ENCODE results near the gene NGF. TPM values are rescaled to one million over a fixed set of nuclear protein-coding genes. Genes with fewer than 3 reads are reported as not detected.

The NGF gene
- total and polyA plus RNA-seq, 9 of the 15 experiments (the other 6 are each of a cell fraction or from before 2014, with no cell fraction given), result not detected

- FAIRE-seq, result no peak
- Histone ChIP-seq H3K9me3 (replicated peaks; ENCODE audit: control insufficient read depth, insufficient read depth, low read depth, low read length) (no peaks in the 10 kb centered on the region), H3K9ac (ENCODE audit: insufficient read depth in 1 of 2, low read depth in 2 of 2, low read length in 2 of 2) (no peak overlapping the region), H4K20me1 (replicated peaks; ENCODE audit: control insufficient read depth, insufficient read depth, low read length) (no peaks in the 10 kb centered on the region; the same call in 1 of the 2 replicates), H3K27me3 (ENCODE audit: control insufficient read depth in 2 of 2, insufficient read depth in 2 of 2, low read length in 2 of 2) (peaks cover 0 to 14% of the 10 kb centered on the region in 2 experiments; a peak in 3 of 5 replicates), H3K79me2 (ENCODE audit: control insufficient read depth, insufficient read depth, low read length) (no peaks in the 10 kb centered on the region), H3K27ac (ENCODE audit: extremely low read depth, low read depth, low read length) (no peak overlapping the region), H3K4me2 (ENCODE audit: insufficient read depth, low read length) (no peak overlapping the region), H3K36me3 (ENCODE audit: control insufficient read depth, insufficient read depth, low read length) (no peaks in the 10 kb centered on the region), H3K9me1 (ENCODE audit: control insufficient read depth, insufficient read depth, low read length) (peaks cover 2% of the 10 kb centered on the region), H3K4me1 (replicated peaks in 1 of 2; ENCODE audit: control insufficient read depth in 2 of 2, insufficient read depth in 2 of 2, low read length in 2 of 2) (peaks cover 0 to 7% of the 10 kb centered on the region in 2 experiments; a peak in 1 of 5 replicates), H2AFZ (ENCODE audit: low read depth, low read length) (no peak overlapping the region), H3K4me3 (no peak overlapping the region)
- intact Hi-C loops (cut with micrococcal nuclease) (no loop called here), in situ Hi-C loops (cut with MboI) (no loop called here)
- no peak for TF ChIP-seq ZNF764 (CRISPR knock-in tag; IDR thresholded peaks at IDR 0.05; ENCODE audit: low read depth)
- TF ChIP-seq NKRF (IDR thresholded peaks at IDR 0.05; ENCODE audit: borderline replicate concordance), result no peak
- WGBS (ENCODE audit: insufficient coverage, low coverage, missing lambda C conversion rate), result 0% methylated on average over 2 of the region's 2 CpGs
- DNase-seq (ENCODE audit: extremely low read depth in 1 of 4, low spot score in 3 of 4), result no peak
- BruUV-seq (replicated peaks), result no TSS peak
- ChIA-PET CTCF (ENCODE audit: low intra/inter-chr PET ratio) (no interaction called here), POLR2A (interaction anchor here (0.5 kb wide), 1 partner anchor 60 kb away, joined by 3 read pairs; no protein-coding TSS in a partner anchor)
- no peak for ATAC-seq
These were observed 3.9 kb upstream of the NGF start for GRCh38 chr1:115341948-115342347.

GRCh38 chr1:115340879-115341278 lies 2.8 kb upstream of the NGF start:
- Histone ChIP-seq H3K79me2 (ENCODE audit: control insufficient read depth, insufficient read depth, low read length) (no peaks in the 10 kb centered on the region), H3K27me3 (ENCODE audit: control insufficient read depth in 2 of 2, insufficient read depth in 2 of 2, low read length in 2 of 2) (peaks cover 0 to 18% of the 10 kb centered on the region in 2 experiments; a peak in 3 of 5 replicates), H3K27ac (ENCODE audit: extremely low read depth, low read depth, low read length) (no peak overlapping the region), H3K4me2 (ENCODE audit: insufficient read depth, low read length) (no peak overlapping the region), H3K4me3 (no peak overlapping the region), H3K9me3 (replicated peaks; ENCODE audit: control insufficient read depth, insufficient read depth, low read depth, low read length) (no peaks in the 10 kb centered on the region), H3K4me1 (replicated peaks in 1 of 2; ENCODE audit: control insufficient read depth in 2 of 2, insufficient read depth in 2 of 2, low read length in 2 of 2) (peaks cover 0 to 7% of the 10 kb centered on the region in 2 experiments; a peak in 1 of 5 replicates), H3K9me1 (ENCODE audit: control insufficient read depth, insufficient read depth, low read length) (peaks cover 2% of the 10 kb centered on the region), H4K20me1 (replicated peaks; ENCODE audit: control insufficient read depth, insufficient read depth, low read length) (no peaks in the 10 kb centered on the region; the same call in 1 of the 2 replicates), H3K36me3 (ENCODE audit: control insufficient read depth, insufficient read depth, low read length) (no peaks in the 10 kb centered on the region), H2AFZ (ENCODE audit: low read depth, low read length) (no peak overlapping the region), H3K9ac (ENCODE audit: insufficient read depth in 1 of 2, low read depth in 2 of 2, low read length in 2 of 2) (no peak overlapping the region)
- in situ Hi-C loops (cut with MboI), result no loop called here
- DNase-seq (ENCODE audit: extremely low read depth in 1 of 4, low spot score in 3 of 4) (no peak), ATAC-seq (no peak), FAIRE-seq (no peak)
- intact Hi-C loops (cut with micrococcal nuclease), result no loop called here
- WGBS (ENCODE audit: insufficient coverage, low coverage, missing lambda C conversion rate), result 0% methylated on average over 3 of the region's 3 CpGs
- BruUV-seq (replicated peaks), result no TSS peak
- POLR2A ChIA-PET, result interaction anchor here (0.7 kb wide), 1 partner anchor 97 kb away, joined by 4 read pairs; no protein-coding TSS in a partner anchor
- CTCF ChIA-PET (ENCODE audit: low intra/inter-chr PET ratio), result no interaction called here
- TF ChIP-seq BCL6 (CRISPR knock-in tag; IDR thresholded peaks at IDR 0.05) (no peak), DIDO1 (tag; IDR thresholded peaks at IDR 0.05; ENCODE audit: low read depth) (no peak), NCOA6 (IDR thresholded peaks at IDR 0.05) (no peak), ZNF384 (IDR thresholded peaks at IDR 0.05; ENCODE audit: low read depth, low read length) (no peak), NFE2 (IDR thresholded peaks at IDR 0.05; ENCODE audit: low read depth) (no peak), ZBTB17 (CRISPR knock-in tag; IDR thresholded peaks at IDR 0.05) (no peak), ZFP1 (CRISPR knock-in tag; IDR thresholded peaks at IDR 0.05) (no peak), NFXL1 (CRISPR knock-in tag; IDR thresholded peaks at IDR 0.05) (no peak), SMARCB1 (IDR thresholded peaks at IDR 0.05; ENCODE audit: insufficient read length, low read depth) (no peak), NR2C1 (IDR thresholded peaks at IDR 0.05) (no peak), NR2C1 (tag; IDR thresholded peaks at IDR 0.05) (no peak), FOXP4 (CRISPR knock-in tag; IDR thresholded peaks at IDR 0.05; ENCODE audit: borderline replicate concordance) (no peak)
